Fibroblast of gingiva (primary cell): ENCODE measurements around the gene OR13J1.
A peak's percentile ranks its signal among the peaks of the same experiment; 100 is the strongest.

Experiments used
- DNase-seq: peaks from one replicate; pipeline ENCODE4 v3.0.0-alpha.2; 2011; ENCODE audit warnings: low read depth

The OR13J1 gene

DNA sequence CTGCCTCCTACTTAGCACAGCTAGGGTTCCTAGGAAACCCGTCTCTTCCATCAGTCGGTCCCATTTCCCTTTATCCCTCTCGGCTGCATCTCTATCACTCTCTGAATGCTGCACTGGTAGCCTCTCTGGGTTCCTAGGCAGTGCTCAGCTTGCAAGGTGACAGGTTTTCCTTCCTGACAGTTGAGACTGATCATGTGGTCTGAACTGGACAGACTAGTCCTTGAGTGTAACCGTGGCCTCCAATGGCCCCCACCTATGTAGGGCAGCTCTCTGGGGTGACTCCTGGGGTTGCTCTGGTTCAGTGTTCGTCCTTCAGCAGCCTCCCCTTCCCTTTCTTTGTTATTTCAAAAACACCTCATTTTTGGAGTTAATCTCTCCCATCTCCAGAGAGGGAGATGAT, 37.4 kb downstream of the OR13J1 start:
- DNase-seq, result no peak

DNA sequence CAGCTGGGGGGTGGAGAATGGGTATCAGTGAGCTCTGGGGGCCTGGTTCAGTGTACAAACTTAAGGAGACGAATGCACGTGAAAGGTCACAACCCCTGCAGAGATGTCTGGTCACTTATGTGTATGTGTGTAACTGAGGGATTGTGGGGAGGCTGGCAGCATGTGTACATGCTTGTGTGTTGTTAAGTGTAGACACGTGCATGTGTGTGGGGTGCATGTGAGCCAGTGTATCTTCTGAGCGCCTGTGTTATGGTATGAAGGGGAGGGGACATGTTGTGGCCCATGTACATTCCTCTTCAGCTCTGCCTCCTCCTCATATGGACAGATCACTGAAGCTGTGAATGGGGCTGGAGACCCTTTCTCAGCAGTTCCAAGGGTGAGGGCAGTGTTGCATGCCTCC, 39.2 kb downstream of the OR13J1 start:
- no peak for DNase-seq

DNA sequence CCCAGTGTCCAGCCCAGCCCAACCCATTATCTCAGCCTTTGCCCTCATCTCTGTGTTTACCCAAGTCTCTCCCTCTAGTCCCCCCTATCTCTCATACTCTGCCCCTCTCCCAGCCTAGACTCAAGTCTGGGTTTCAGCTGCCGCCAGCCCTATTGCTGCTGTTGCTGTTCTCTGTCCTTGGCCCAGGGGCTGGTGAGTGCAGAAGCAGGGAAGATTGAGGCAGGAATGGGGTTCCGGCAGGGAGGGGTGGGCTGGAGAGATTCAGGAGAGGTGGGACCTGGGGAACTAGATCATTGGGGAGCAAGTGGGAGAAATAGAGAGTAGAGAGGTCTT, 40.5 kb downstream of the OR13J1 start:
- no peak for DNase-seq

DNA sequence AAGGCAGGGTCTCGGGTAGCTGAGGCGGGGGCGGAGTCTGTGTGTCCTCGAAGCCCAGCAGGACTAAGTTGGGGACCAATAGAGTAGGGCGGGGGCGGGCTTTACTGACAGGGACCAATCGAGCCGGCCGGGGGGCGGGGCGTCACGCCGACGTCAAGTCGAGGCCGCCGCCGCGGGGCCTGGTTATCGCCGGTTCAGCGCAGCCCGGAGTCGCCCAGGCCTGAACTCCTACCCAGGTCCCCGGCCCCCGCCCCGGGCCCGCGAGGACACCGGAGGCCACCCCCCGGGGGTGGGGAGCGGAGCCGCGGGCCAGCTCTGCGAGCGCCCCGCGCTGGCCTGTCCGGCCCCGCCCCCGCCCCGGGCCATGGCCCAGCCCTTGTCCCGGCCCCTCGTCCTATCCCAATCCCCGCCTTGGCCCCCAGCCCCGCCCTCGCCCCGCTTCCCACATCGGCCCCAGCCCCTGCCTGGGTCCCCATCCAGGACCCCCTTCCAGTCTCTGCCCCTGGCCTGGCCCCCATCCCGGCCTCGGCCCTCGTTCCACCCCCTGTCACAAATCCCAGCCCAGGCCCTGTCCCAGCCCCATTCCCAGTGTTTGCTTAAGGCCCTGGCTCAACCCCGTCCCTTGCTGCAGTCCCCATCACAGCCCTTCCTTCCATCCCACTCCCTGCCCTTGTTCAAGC, 41.0 kb downstream of the OR13J1 start, which contains the start of gene TMEM8B:
Gene TMEM8B, plus strand, starts transcription at position 145 of the 680 bp plus-strand sequence. Its CDS starts 220 bp downstream, at position 365.
- DNase-seq, result peak; percentile 89

DNA sequence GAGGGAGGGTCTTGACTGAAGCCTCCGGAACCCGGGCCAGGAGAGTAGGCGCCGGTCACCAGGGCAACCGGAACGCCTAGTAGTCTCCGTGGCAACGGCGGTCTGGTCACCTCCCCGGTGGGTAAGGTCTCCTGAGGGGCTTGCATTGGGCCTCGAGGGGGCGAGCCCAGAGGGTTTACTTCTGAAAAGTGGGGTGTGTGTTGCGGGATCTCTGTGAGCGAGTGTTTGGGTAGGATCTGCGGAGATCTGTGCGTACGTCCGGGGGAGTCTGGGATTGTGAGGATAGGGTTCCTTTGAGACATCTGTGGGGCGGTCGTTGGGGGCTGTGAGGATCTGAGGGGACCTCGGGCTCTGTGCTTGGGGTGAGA, 41.5 kb downstream of the OR13J1 start, which contains the start of gene FAM221B:
Gene FAM221B, minus strand, starts transcription at position 17 of the 368 bp plus-strand sequence. CDS start 2,571 bp downstream, outside the sequence.
- DNase-seq, result no peak

DNA sequence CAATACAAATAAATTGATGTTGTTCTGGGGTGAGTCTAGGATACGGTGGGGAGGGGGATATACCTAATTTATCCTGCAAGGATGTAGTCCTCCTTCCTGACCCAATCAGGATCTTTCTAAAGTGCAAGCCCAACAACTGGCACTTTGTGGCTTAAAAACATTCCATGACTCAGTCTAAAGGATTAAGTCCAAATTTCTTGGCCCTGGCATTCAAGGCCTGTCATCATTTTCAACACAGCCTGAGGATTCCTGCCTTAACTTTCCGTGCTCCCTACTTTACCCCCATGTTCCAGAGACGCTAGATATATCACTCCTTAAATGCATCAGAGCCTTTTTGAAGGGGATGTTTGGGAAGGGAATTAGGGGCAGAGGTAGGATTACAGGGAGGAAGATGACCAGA, 42.7 kb downstream of the OR13J1 start:
- DNase-seq, result peak; percentile 48

DNA sequence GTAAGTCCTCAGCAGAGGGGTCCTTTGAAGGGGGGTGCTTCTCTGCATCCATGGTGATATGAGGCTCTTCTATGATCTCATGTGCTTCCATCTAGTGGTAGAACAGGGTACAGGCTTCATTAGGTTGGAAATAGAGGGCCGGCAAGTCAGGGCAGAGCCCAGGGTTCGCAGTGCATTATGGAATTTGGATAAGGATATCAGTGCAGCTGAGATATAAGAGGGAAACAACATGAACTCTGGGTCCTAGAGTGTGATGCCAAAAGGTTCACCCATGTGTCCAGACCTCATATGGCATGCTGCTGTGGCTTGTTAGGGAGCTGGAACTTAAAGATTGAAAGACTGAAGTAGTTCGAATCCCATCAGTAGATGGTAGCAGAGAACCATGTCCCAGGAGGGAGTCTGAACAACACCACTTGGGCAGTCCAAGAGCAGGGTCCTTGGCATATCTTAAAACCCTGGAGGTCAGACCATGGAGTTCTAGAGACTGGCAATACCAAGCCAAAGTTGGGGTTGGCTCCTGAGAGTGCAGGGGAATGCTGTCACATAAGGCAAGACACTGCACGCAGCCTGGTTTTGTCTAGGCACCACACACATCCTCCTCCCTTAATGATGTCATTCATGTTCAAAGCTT, 44.0 kb downstream of the OR13J1 start:
- peak; percentile 58 for DNase-seq

DNA sequence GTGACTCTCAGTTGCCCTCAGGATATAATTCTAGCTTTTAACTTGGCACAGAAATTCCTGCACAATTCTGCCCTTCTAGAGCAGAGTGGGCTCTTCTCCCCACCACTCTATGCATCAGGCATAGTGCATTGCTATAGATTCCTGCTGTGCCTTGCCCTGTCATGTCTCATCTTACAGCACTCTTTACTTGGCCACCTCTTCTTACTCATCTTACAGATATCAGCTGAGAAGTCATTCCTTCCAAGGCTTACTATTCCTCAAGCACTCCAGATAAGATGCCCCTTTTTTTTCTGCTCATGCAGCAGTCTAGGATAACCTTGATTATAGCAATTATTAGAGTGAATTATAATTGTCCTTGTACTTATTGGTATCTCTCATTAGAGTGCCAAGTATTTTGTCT, 47.3 kb downstream of the OR13J1 start:
- DNase-seq, result no peak

DNA sequence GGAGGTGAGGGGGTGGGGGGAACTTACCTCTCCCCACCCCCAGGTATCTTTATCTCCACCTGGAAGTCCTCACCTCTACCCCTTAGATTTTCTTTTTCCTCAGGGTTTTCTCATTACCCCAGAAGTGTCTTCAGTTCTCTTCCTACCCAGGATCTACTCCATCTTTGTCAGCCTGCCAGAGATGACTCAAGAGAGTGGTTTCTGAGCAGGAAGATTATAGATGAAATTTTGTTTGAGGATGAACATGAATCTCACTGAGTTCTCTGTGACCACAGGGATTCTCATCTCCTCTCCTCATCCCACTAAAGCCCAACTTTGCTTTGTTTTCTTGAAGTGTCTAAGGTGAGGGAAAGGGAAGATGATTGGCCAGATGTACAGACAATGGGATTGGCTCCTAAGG, 50.1 kb downstream of the OR13J1 start:
- peak; percentile 56 for DNase-seq
